Measurements from ENCODE around the gene SFTPB. TPM values are rescaled to one million over a fixed set of nuclear protein-coding genes. Genes with fewer than 3 reads are reported as not detected.
"Not testable (repeated sequence)": the region's sequence is repeated elsewhere in the genome, so short reads cannot be mapped to it uniquely, and the experiment has no call there.

The SFTPB gene
- total RNA-seq, 1 donor from 2014 or later: not detected

- no peak overlapping the region for H3K27ac Mint-ChIP-seq
- no peak for DNase-seq (ENCODE audit: low spot score)
- intact Hi-C loops (cut with micrococcal nuclease): no loop called here
- H3K9me3 Mint-ChIP-seq: no peaks in the 10 kb centered on the region
- peaks cover 3% of the 10 kb centered on the region for H3K27me3 Mint-ChIP-seq (ENCODE audit: low read depth)
- no peaks in the 10 kb centered on the region for H3K4me1 Mint-ChIP-seq (ENCODE audit: low read depth)
- H3K4me3 Mint-ChIP-seq (ENCODE audit: low read depth): no peak overlapping the region
- no peaks in the 10 kb centered on the region for H3K36me3 Mint-ChIP-seq (ENCODE audit: low read depth)
Measured at GRCh38 chr2:85666435-85667316, 1.3 kb downstream of the SFTPB start.

GRCh38 chr2:85666016-85666415 lies 2.0 kb downstream of the SFTPB start:
- DNase-seq (ENCODE audit: low spot score): no peak
- intact Hi-C loops (cut with micrococcal nuclease): no loop called here
- Mint-ChIP-seq H3K4me3 (ENCODE audit: low read depth) (no peak overlapping the region), H3K27ac (no peak overlapping the region), H3K4me1 (ENCODE audit: low read depth) (no peaks in the 10 kb centered on the region), H3K36me3 (ENCODE audit: low read depth) (no peaks in the 10 kb centered on the region), H3K9me3 (no peaks in the 10 kb centered on the region), H3K27me3 (ENCODE audit: low read depth) (peaks cover 3% of the 10 kb centered on the region)

GRCh38 chr2:85665264-85665937 lies 2.6 kb downstream of the SFTPB start:
- intact Hi-C loops (cut with micrococcal nuclease): no loop called here
- no peak overlapping the region for H3K27ac Mint-ChIP-seq

GRCh38 chr2:85663594-85664565 lies 4.1 kb downstream of the SFTPB start:
- no peak overlapping the region for H3K4me3 Mint-ChIP-seq (ENCODE audit: low read depth)
- intact Hi-C loops (cut with micrococcal nuclease): no loop called here
- H3K9me3 Mint-ChIP-seq: no peaks in the 10 kb centered on the region
- H3K4me1 Mint-ChIP-seq (ENCODE audit: low read depth): no peaks in the 10 kb centered on the region
- no peak for DNase-seq (ENCODE audit: low spot score)
- peak overlapping the region; percentile 43 for H3K27ac Mint-ChIP-seq
- peaks cover 6% of the 10 kb centered on the region for H3K36me3 Mint-ChIP-seq (ENCODE audit: low read depth)
- peaks cover 3% of the 10 kb centered on the region for H3K27me3 Mint-ChIP-seq (ENCODE audit: low read depth)

More at GRCh38 chr2:85665264-85665937, 2.6 kb downstream of the SFTPB start:
- Mint-ChIP-seq H3K27me3 (ENCODE audit: low read depth) (peaks cover 3% of the 10 kb centered on the region), H3K4me1 (ENCODE audit: low read depth) (no peaks in the 10 kb centered on the region), H3K9me3 (no peaks in the 10 kb centered on the region), H3K36me3 (ENCODE audit: low read depth) (no peaks in the 10 kb centered on the region), H3K4me3 (ENCODE audit: low read depth) (no peak overlapping the region)
- no peak for DNase-seq (ENCODE audit: low spot score)

GRCh38 chr2:85662899-85663593 lies 5.0 kb downstream of the SFTPB start:
- no peak overlapping the region for H3K27ac Mint-ChIP-seq
- H3K9me3 Mint-ChIP-seq: no peaks in the 10 kb centered on the region
- peaks cover 6% of the 10 kb centered on the region for H3K36me3 Mint-ChIP-seq (ENCODE audit: low read depth)
- H3K27me3 Mint-ChIP-seq (ENCODE audit: low read depth): no peaks in the 10 kb centered on the region
- intact Hi-C loops (cut with micrococcal nuclease): no loop called here
- H3K4me1 Mint-ChIP-seq (ENCODE audit: low read depth): no peaks in the 10 kb centered on the region
- no peak for DNase-seq (ENCODE audit: low spot score)
- no peak overlapping the region for H3K4me3 Mint-ChIP-seq (ENCODE audit: low read depth)

GRCh38 chr2:85661139-85661858 lies 6.7 kb downstream of the SFTPB start:
- H3K9me3 Mint-ChIP-seq: no peaks in the 10 kb centered on the region
- no peak overlapping the region for H3K27ac Mint-ChIP-seq
- H3K4me3 Mint-ChIP-seq (ENCODE audit: low read depth): no peak overlapping the region
- intact Hi-C loops (cut with micrococcal nuclease): no loop called here
- no peaks in the 10 kb centered on the region for H3K4me1 Mint-ChIP-seq (ENCODE audit: low read depth)
- no peaks in the 10 kb centered on the region for H3K27me3 Mint-ChIP-seq (ENCODE audit: low read depth)
- DNase-seq (ENCODE audit: low spot score): no peak
- peaks cover 8% of the 10 kb centered on the region for H3K36me3 Mint-ChIP-seq (ENCODE audit: low read depth)

- no peaks in the 10 kb centered on the region for H3K9me3 Mint-ChIP-seq
- H3K27ac Mint-ChIP-seq: no peak overlapping the region
- H3K4me1 Mint-ChIP-seq (ENCODE audit: low read depth): no peaks in the 10 kb centered on the region
- H3K27me3 Mint-ChIP-seq (ENCODE audit: low read depth): no peaks in the 10 kb centered on the region
- H3K36me3 Mint-ChIP-seq (ENCODE audit: low read depth): peaks cover 13% of the 10 kb centered on the region
- DNase-seq (ENCODE audit: low spot score): no peak
- no peak overlapping the region for H3K4me3 Mint-ChIP-seq (ENCODE audit: low read depth)
- intact Hi-C loops (cut with micrococcal nuclease): no loop called here
Measured at GRCh38 chr2:85660725-85661124, 7.3 kb downstream of the SFTPB start.

- H3K4me3 Mint-ChIP-seq (ENCODE audit: low read depth); DNase-seq (ENCODE audit: low spot score); H3K9me3 Mint-ChIP-seq; H3K4me1 Mint-ChIP-seq (ENCODE audit: low read depth); H3K27me3 Mint-ChIP-seq (ENCODE audit: low read depth); H3K27ac Mint-ChIP-seq; intact Hi-C loops (cut with micrococcal nuclease): not testable (repeated sequence)
- H3K36me3 Mint-ChIP-seq (ENCODE audit: low read depth): peaks cover 13% of the 10 kb centered on the region
Measured at GRCh38 chr2:85660301-85660700, 7.7 kb downstream of the SFTPB start.

- Mint-ChIP-seq H3K4me3 (ENCODE audit: low read depth) (no peak overlapping the region), H3K9me3 (no peaks in the 10 kb centered on the region), H3K27ac (no peak overlapping the region), H3K36me3 (ENCODE audit: low read depth) (peaks cover 13% of the 10 kb centered on the region), H3K27me3 (ENCODE audit: low read depth) (no peaks in the 10 kb centered on the region), H3K4me1 (ENCODE audit: low read depth) (no peaks in the 10 kb centered on the region)
- intact Hi-C loops (cut with micrococcal nuclease): no loop called here
- DNase-seq (ENCODE audit: low spot score): no peak
Measured at GRCh38 chr2:85659324-85659981, 8.5 kb downstream of the SFTPB start.

GRCh38 chr2:85657399-85657798 lies 10.6 kb downstream of the SFTPB start:
- H3K4me1 Mint-ChIP-seq (ENCODE audit: low read depth); H3K9me3 Mint-ChIP-seq; H3K4me3 Mint-ChIP-seq (ENCODE audit: low read depth); H3K27ac Mint-ChIP-seq; intact Hi-C loops (cut with micrococcal nuclease); H3K27me3 Mint-ChIP-seq (ENCODE audit: low read depth); DNase-seq (ENCODE audit: low spot score): not testable (repeated sequence)
- H3K36me3 Mint-ChIP-seq (ENCODE audit: low read depth): peaks cover 21% of the 10 kb centered on the region

- Mint-ChIP-seq H3K4me1 (ENCODE audit: low read depth) (no peaks in the 10 kb centered on the region), H3K36me3 (ENCODE audit: low read depth) (peaks cover 25% of the 10 kb centered on the region), H3K27me3 (ENCODE audit: low read depth) (no peaks in the 10 kb centered on the region), H3K4me3 (ENCODE audit: low read depth) (no peak overlapping the region), H3K9me3 (no peaks in the 10 kb centered on the region), H3K27ac (no peak overlapping the region)
- intact Hi-C loops (cut with micrococcal nuclease): no loop called here
- DNase-seq (ENCODE audit: low spot score): no peak
Measured at GRCh38 chr2:85656468-85656867, 11.5 kb downstream of the SFTPB start.

All from activated T-helper 2 cell treated with anti-CD3 and anti-CD28 coated beads, Interferon-gamma antibody, Interleukin-2, Interleukin-4, amounts not matched to agents 10 μg/mL and 5 μg/mL and 100 μg/mL, durations not matched to agents 14 hours and 24 hours and 36 hours (primary cell).